HepG2 (cell line): ENCODE measurements around the gene SLC26A9. TPM values are rescaled to one million over a fixed set of nuclear protein-coding genes. Genes with fewer than 3 reads are reported as not detected.

Experiments used
- BRF2 ChIP-seq: sonication (generic); formaldehyde crosslinking; IDR thresholded peaks from 2 replicates; pipeline ENCODE4 v1.8.1; 2022; ENCODE audit warnings: mild to moderate bottlenecking, missing genetic modification reagents
- HDAC1 ChIP-seq: sonication (generic); formaldehyde crosslinking; IDR thresholded peaks from 2 replicates; pipeline ENCODE4 v1.5.1; 2020; ENCODE audit warnings: mild to moderate bottlenecking, missing genetic modification reagents
- HMGXB4 ChIP-seq, 2 experiments: sonication (generic) in 1 of 2; formaldehyde crosslinking in 1 of 2; IDR thresholded peaks; 2 replicates each; pipeline versions ENCODE4 v1.4.0 to v1.6.1; 2018 to 2020; ENCODE audit warnings: missing genetic modification reagents in 2 of 2, borderline replicate concordance in 1 of 2, low read depth in 1 of 2, mild to moderate bottlenecking in 1 of 2, missing biosample characterization in 1 of 2
- REL ChIP-seq: sonication (generic); formaldehyde crosslinking; conservative IDR thresholded peaks from 2 replicates; pipeline ENCODE4 v1.8.0; 2022; ENCODE audit warnings: mild to moderate bottlenecking, missing genetic modification reagents, moderate library complexity
- RNF219 ChIP-seq: sonication (generic); formaldehyde crosslinking; IDR thresholded peaks from 2 replicates; pipeline ENCODE4 v1.5.0; 2020; ENCODE audit warnings: mild to moderate bottlenecking, missing genetic modification reagents
- ZNF501 ChIP-seq: sonication (generic); formaldehyde crosslinking; IDR thresholded peaks from 2 replicates; pipeline ENCODE4 v1.5.1; 2020; ENCODE audit warnings: mild to moderate bottlenecking, moderate library complexity, missing genetic modification reagents
- ZNF512 ChIP-seq: sonication (generic); formaldehyde crosslinking; IDR thresholded peaks from 2 replicates; pipeline ENCODE4 v1.4.0; 2020; ENCODE audit warnings: mild to moderate bottlenecking, missing genetic modification reagents
- ZNF558 ChIP-seq: sonication (generic); formaldehyde crosslinking; IDR thresholded peaks from 2 replicates; pipeline ENCODE4 v1.9.0; 2022; ENCODE audit warnings: mild to moderate bottlenecking, missing genetic modification reagents, borderline replicate concordance
- ZNF639 ChIP-seq: conservative IDR thresholded peaks from 2 replicates; pipeline ENCODE4 v1.6.1; 2018; ENCODE audit warnings: missing genetic modification reagents
- ZNF75D ChIP-seq: sonication (generic); formaldehyde crosslinking; IDR thresholded peaks from 2 replicates; pipeline ENCODE4 v1.8.1; 2023; ENCODE audit warnings: missing genetic modification reagents, mild to moderate bottlenecking, borderline replicate concordance
- polyA plus RNA-seq, 8 experiments: library from polyadenylated mRNA; depleted of rRNA in 3 of 8; stranded (reverse) in 7 of 8; unstranded in 1 of 8; fragments of >200 nt; fragmentation: Illumina TruSeq in 4 of 8; extraction: Trizol in 4 of 8; gene quantifications; 2 replicates each; pipeline versions ENCODE4 v1.2.1 to v1.2.3, GENCODE V29; 2011 to 2016; ENCODE audit warnings: low read depth in 4 of 8, missing spikeins in 1 of 8, mixed read lengths in 1 of 8; ENCODE audit not compliant: insufficient read depth in 1 of 8
- total RNA-seq, 5 experiments: library from RNA; depleted of rRNA; stranded (reverse); fragments of >200 nt; fragmentation: Illumina TruSeq; extraction: Trizol; gene quantifications; 2 replicates each; pipeline ENCODE4 v1.2.3, GENCODE V29; 2016; ENCODE audit warnings: low read depth in 1 of 5

The SLC26A9 gene
- total and polyA plus RNA-seq, 2 of the 13 experiments (the other 11 are each of a cell fraction or from before 2014, with no cell fraction given), result 0.11 to 0.15 TPM

GRCh38 chr1:205969229-205969628, 26.0 kb upstream of the SLC26A9 start (continued):
- TF ChIP-seq ZNF639 (no peak), RNF219 (no peak), ZNF75D (CRISPR knock-in tag) (no peak), HDAC1 (CRISPR knock-in tag) (no peak), HMGXB4 (CRISPR knock-in tag; IDR thresholded peaks at IDR 0.05; ENCODE audit: borderline replicate concordance in 1 of 2, low read depth in 1 of 2) (no peak), BRF2 (CRISPR knock-in tag) (no peak), ZNF501 (CRISPR knock-in tag) (no peak), ZNF558 (no peak), REL (CRISPR knock-in tag) (no peak), ZNF512 (CRISPR knock-in tag) (no peak)
